ENCODE data around the gene AHCTF1.

AHCTF1 gene, protein sequence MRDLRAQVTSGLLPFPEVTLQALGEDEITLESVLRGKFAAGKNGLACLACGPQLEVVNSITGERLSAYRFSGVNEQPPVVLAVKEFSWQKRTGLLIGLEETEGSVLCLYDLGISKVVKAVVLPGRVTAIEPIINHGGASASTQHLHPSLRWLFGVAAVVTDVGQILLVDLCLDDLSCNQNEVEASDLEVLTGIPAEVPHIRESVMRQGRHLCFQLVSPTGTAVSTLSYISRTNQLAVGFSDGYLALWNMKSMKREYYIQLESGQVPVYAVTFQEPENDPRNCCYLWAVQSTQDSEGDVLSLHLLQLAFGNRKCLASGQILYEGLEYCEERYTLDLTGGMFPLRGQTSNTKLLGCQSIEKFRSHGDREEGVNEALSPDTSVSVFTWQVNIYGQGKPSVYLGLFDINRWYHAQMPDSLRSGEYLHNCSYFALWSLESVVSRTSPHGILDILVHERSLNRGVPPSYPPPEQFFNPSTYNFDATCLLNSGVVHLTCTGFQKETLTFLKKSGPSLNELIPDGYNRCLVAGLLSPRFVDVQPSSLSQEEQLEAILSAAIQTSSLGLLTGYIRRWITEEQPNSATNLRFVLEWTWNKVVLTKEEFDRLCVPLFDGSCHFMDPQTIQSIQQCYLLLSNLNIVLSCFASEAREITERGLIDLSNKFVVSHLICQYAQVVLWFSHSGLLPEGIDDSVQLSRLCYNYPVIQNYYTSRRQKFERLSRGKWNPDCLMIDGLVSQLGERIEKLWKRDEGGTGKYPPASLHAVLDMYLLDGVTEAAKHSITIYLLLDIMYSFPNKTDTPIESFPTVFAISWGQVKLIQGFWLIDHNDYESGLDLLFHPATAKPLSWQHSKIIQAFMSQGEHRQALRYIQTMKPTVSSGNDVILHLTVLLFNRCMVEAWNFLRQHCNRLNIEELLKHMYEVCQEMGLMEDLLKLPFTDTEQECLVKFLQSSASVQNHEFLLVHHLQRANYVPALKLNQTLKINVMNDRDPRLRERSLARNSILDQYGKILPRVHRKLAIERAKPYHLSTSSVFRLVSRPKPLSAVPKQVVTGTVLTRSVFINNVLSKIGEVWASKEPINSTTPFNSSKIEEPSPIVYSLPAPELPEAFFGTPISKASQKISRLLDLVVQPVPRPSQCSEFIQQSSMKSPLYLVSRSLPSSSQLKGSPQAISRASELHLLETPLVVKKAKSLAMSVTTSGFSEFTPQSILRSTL (N-terminal part only)

DNA sequence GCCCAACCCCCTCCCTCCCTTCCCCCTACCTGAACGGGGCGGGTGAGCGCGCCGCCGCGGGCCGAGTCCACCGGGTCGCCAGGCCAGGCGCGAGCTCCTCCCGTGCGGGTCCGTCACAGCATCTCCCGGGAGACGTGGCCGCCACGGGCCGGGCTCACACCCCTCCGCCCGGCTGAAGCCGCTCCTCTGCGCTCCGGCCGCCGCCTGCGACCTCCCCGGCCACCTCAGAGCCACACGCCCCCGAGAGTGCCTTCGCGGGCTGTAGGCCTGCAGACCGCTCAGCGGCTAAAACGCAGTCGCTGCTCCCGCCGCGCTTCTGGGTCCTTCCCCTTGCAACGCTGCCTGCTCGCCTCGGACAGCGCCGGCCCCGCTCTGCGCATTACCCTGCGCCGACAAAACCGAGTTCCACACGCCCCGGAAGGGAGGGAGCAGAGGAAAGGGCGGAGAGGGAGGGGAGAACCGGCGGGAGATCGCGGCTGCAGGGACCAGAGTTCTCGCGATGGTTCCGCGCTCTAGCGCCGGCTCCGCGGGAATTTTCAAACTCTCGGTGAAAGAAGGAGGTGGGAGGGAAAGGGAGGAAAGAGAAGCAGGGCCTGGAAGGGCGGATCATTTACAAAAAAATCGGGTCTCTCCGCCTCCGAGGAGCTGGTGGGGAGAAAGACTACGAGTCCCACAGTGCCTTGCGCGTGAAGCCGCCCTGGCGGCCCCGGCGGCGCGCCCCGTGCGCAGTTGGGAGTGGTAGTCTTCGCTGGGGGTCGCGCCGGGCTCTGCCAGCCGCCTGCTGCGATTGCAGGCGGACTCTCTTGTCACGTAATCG lies at the start of gene AHCTF1:
TSS of gene AHCTF1 (minus strand) at position 400 of the 817 bp plus-strand sequence. CDS start 13,578 bp downstream, outside the sequence.
- Mint-ChIP-seq H3K4me1 (peaks cover 34% of the 10 kb centered on the region), H3K4me3 (peak within 1 kb of the TSS; percentile 96), H3K27ac (peak within 1 kb of the TSS; percentile 98), H3K36me3 (peaks cover 32% of the 10 kb centered on the region), H3K27me3 (peaks cover 10% of the 10 kb centered on the region), H3K9me3 (no peaks in the 10 kb centered on the region)
- CTCF ChIA-PET = no interaction called here
- DNase-seq = peak; percentile 97

DNA sequence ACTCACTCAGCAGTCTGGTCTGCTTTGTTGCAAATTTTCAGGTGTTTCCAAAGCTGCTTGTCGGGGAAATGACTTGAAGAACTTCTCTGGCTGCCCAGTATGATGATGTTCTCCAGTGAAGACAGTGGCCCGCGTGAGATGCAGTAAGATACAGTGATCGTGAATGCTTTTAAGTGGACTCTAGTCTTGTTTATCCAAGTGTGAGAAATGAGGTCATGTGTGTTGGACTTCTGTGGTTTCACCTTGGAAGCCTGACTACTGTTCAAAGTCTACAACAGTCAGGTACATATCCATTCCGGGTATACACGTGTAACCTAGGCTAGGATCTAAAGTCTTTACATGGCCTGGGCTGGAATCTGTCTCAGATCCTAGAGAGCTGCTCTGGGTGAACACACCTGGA lies 47.0 kb upstream of the AHCTF1 start:
- Mint-ChIP-seq H3K4me1 (no peaks in the 10 kb centered on the region), H3K4me3 (no peak overlapping the region), H3K27me3 (no peaks in the 10 kb centered on the region), H3K27ac (no peak overlapping the region), H3K36me3 (no peaks in the 10 kb centered on the region), H3K9me3 (peaks cover 34% of the 10 kb centered on the region)
- no peak for DNase-seq
- CTCF ChIA-PET = no interaction called here

DNA sequence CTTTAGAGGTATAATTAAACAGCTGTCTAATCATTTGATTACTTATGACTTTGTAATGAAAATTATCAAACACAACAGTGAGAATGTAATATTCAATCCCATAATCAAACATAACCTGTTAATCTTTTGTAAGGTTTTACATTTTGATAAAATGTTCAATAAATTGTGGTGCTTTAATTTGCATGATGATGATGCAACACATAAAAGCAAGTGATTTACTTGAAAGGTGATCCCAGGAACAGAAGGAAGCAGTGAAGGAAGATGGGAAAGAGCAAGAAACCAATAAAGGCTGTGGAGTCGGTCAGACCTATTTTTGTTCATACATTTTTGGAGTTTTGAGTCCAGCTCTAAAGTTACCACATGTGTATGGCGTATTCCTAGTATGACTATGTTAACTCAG lies 46.5 kb upstream of the AHCTF1 start:
- H3K36me3 Mint-ChIP-seq = no peaks in the 10 kb centered on the region
- H3K4me1 Mint-ChIP-seq = no peaks in the 10 kb centered on the region
- H3K27me3 Mint-ChIP-seq = no peaks in the 10 kb centered on the region

DNA sequence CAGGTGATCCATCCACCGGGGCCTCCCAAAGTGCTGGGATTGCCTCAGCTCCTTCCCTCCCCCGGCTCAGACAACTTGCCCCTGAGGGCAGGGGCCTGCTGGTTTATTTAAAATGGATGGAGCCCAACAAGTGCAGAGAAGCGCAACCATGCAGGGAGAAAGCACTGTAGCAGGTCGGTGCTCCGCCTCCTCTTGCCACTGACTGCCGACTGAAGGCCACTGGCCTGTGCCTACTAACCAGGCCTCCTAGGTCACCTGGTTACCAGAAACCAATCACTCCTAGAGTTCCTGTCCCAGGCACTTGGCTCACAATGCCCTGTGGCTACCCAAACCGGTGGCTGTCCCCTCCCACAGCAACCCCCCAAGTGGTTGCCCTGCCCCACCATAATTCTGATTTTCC lies 40.2 kb upstream of the AHCTF1 start:
- Mint-ChIP-seq H3K36me3 (no peaks in the 10 kb centered on the region), H3K27ac (no peak overlapping the region), H3K4me3 (no peak overlapping the region), H3K9me3 (peaks cover 24% of the 10 kb centered on the region), H3K4me1 (no peaks in the 10 kb centered on the region), H3K27me3 (no peaks in the 10 kb centered on the region)
- DNase-seq = no peak
- CTCF ChIA-PET = interaction anchor here (0.8 to 3.1 kb wide), 4 partner anchors 11 to 282 kb away, joined by 3 to 19 read pairs (median 3); no protein-coding TSS in a partner anchor

More for the DNA sequence above, 46.5 kb upstream of the AHCTF1 start:
- no peak for DNase-seq
- H3K27ac Mint-ChIP-seq = no peak overlapping the region
- H3K4me3 Mint-ChIP-seq = no peak overlapping the region
- CTCF ChIA-PET = no interaction called here
- H3K9me3 Mint-ChIP-seq = peaks cover 32% of the 10 kb centered on the region

DNA sequence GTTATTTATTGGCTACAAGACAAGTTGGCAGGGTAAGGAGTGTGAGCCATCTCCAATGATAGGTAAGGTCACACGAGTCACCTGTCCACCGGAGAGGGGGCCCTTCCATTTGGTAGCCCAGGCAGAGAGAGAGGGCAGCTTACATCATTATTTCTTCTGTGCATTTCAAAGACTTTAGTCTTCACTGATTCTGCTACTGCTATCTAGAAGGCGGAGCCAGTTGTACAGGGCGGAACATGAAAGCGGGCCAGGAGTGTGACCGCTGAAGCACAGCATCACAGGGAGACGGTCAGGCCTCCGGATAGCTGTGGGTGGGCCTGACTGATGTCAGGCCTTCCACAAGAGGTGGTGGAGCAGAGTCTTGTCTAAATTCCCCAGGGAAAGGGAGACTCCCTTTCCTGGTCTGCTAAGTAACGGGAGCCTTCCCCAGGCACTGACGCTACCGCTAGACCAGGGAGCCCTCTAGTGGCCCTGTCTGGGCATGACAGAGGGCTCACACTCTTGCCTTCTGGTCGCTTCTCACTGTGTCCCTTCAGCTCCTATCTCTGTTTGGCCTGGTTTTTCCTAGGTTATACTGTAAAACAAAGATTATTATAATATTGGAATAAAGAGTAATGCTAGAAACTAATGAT lies 39.5 kb upstream of the AHCTF1 start:
- H3K36me3 Mint-ChIP-seq = no peaks in the 10 kb centered on the region
- peak; percentile 50 for DNase-seq
- H3K27ac Mint-ChIP-seq = no peak overlapping the region
- H3K9me3 Mint-ChIP-seq = peaks cover 26% of the 10 kb centered on the region
- H3K4me1 Mint-ChIP-seq = no peaks in the 10 kb centered on the region
- no peak overlapping the region for H3K4me3 Mint-ChIP-seq
- no peaks in the 10 kb centered on the region for H3K27me3 Mint-ChIP-seq
- CTCF ChIA-PET = interaction anchor here (0.8 to 3.1 kb wide), 8 partner anchors 10 to 282 kb away, joined by 3 to 19 read pairs (median 3); no protein-coding TSS in a partner anchor

DNA sequence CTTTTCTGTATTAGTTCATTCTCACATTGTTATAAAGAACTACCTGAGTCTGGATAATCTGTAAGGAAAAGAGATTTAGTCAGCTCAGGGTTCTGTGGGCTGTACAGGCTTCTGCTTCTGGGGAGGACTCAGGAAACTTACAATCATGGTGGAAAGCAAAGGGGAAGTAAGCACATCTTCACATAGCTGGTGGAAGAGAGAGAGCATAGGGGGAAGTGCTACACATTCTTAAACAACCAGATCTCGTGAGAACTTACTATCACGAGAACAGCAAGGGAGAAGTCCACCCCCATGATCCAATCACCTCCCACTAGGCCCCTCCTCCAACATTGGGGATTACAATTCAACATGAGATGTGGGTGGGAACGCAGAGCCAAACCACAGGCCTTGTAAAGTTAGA lies 37.9 kb upstream of the AHCTF1 start:
- CTCF ChIA-PET = interaction anchor here (3.1 kb wide), 1 partner anchor 62 kb away, joined by 19 read pairs; no protein-coding TSS in a partner anchor
- DNase-seq = no peak
- H3K4me1 Mint-ChIP-seq = no peaks in the 10 kb centered on the region
- H3K36me3 Mint-ChIP-seq = no peaks in the 10 kb centered on the region
- no peaks in the 10 kb centered on the region for H3K27me3 Mint-ChIP-seq
- H3K9me3 Mint-ChIP-seq = peaks cover 20% of the 10 kb centered on the region
- no peak overlapping the region for H3K4me3 Mint-ChIP-seq
- H3K27ac Mint-ChIP-seq = no peak overlapping the region

DNA sequence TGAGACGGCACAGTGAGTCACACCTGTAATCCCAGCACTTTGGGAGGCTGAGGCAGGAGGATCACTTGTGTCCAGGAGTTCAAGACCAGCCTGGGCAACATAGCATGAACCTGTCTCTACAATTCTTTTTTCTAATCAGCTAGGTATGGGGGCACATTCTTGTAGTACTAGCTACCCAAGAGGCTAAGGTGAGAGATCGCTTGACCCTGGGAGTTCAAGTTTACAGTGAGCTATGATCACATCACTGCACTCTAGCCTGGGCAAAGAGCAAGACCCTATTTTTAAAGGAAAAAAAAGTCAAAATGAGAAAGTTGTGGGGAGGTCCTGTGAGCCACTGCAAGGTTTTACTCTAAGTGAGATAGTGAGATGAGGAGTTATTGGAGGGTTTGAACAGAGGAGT lies 34.8 kb upstream of the AHCTF1 start:
- no peak overlapping the region for H3K4me3 Mint-ChIP-seq

DNA sequence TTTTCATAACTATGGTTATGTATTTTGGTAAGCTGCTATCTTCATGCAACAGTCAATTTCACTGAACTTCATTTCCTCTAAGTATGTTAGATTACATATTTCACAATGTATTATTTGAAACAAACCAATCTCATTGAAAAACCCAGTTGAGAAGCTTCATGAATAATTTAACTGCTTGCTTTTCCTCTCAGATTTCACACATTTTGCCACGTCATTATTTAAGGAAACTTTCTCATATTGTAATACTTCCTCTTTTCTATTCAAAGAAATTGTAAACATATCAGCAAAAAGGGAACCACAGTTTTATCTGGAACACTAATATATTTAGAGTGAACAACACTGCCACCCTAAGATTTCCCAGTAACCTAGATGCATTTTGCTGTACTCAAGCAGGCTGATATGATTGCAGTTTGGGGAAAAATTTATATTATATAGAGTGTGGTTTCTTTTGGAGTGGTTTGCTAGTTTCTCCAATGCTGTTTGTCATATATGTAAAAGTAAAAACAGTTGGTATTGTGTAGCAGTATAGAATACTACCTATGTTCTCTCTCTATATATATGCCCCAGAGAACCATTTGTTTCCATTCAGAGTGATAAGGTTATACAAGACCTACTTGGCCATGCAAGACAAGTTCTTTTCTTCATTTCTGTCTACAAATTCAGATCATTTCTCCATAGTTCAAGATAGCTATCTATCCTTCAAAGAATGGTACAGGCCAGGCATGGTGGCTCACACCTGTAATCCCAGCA lies 28.4 kb upstream of the AHCTF1 start:
- H3K4me3 Mint-ChIP-seq = no peak overlapping the region
- no peak overlapping the region for H3K27ac Mint-ChIP-seq
- no peaks in the 10 kb centered on the region for H3K4me1 Mint-ChIP-seq
- no peaks in the 10 kb centered on the region for H3K27me3 Mint-ChIP-seq
- H3K36me3 Mint-ChIP-seq = no peaks in the 10 kb centered on the region
- DNase-seq = no peak
- CTCF ChIA-PET = interaction anchor here (1.2 kb wide), 1 partner anchor 11 kb away, joined by 3 read pairs; no protein-coding TSS in a partner anchor
- H3K9me3 Mint-ChIP-seq = peaks cover 7% of the 10 kb centered on the region

More for the DNA sequence above, 34.8 kb upstream of the AHCTF1 start:
- no peaks in the 10 kb centered on the region for H3K36me3 Mint-ChIP-seq
- no peak for DNase-seq
- H3K27me3 Mint-ChIP-seq = no peaks in the 10 kb centered on the region
- CTCF ChIA-PET = no interaction called here
- no peak overlapping the region for H3K27ac Mint-ChIP-seq
- H3K9me3 Mint-ChIP-seq = peaks cover 25% of the 10 kb centered on the region
- H3K4me1 Mint-ChIP-seq = no peaks in the 10 kb centered on the region

DNA sequence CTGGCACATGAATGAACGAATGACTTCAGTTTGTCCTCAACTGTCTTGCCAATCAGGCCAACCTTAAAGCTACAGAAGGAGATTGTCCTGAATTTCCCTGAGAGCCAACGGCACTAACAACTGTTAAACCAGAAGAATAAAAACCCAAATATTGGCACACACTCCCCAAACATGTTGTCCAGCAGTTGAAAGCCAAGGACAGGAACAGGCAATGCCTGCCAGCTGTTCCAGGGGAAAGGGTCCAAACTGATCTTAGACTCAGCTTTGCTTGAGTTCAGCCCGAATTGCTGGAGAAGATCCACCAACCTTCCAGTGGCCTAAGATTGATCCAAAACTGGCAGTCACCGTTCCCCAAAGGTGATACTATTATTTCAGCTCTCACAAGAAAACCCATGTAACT lies 22.4 kb upstream of the AHCTF1 start:
- CTCF ChIA-PET = interaction anchor here (2.1 kb wide), 1 partner anchor 17 kb away, joined by 5 read pairs; no protein-coding TSS in a partner anchor
- H3K27me3 Mint-ChIP-seq = no peaks in the 10 kb centered on the region
- no peaks in the 10 kb centered on the region for H3K4me1 Mint-ChIP-seq
- DNase-seq = no peak
- no peak overlapping the region for H3K27ac Mint-ChIP-seq
- H3K36me3 Mint-ChIP-seq = no peaks in the 10 kb centered on the region
- H3K4me3 Mint-ChIP-seq = no peak overlapping the region
- H3K9me3 Mint-ChIP-seq = peaks cover 2% of the 10 kb centered on the region

DNA sequence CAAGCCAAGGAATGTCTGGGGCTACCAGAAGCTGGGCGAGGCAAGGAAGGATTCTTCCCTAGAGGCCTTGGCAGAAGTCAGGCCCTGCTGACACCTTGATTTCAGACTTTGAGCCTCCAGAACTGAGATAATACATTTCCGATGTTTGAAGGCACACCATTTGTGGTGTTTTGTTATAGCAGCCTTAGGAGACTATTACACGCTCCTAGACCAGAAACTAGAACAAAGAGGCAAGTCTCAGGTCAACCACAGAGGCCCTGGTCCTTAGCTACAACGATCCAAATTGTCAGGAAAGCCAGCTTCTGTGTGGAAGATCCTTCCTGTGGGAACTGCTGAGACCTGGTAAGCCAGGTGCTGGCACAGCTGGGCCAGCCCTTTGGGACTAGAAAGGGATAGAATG lies 19.7 kb upstream of the AHCTF1 start:
- no peaks in the 10 kb centered on the region for H3K36me3 Mint-ChIP-seq
- CTCF ChIA-PET = no interaction called here
- no peak for DNase-seq
- H3K4me1 Mint-ChIP-seq = no peaks in the 10 kb centered on the region
- H3K27me3 Mint-ChIP-seq = no peaks in the 10 kb centered on the region
- peaks cover 2% of the 10 kb centered on the region for H3K9me3 Mint-ChIP-seq
- no peak overlapping the region for H3K4me3 Mint-ChIP-seq
- no peak overlapping the region for H3K27ac Mint-ChIP-seq

DNA sequence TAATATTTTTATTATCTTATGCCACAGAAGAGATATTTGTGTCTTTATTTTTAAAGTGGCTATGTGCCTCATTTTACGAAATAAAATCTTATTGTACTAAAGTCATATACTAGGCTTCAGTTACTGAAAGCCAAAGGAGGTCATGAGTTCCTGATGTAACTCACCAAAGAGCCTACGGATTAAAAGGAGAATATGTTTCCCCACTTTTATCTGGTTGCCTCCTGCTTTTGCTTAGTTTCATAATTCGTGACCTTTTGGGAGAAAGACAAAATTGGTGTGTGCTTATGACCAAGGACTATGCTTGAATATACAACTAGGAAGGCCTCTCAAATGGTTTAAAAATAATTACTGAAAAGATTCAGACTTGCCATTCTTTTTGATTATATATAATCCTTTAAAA lies 18.2 kb upstream of the AHCTF1 start:
- no peak overlapping the region for H3K4me3 Mint-ChIP-seq
- no peaks in the 10 kb centered on the region for H3K4me1 Mint-ChIP-seq
- no peak for DNase-seq
- H3K9me3 Mint-ChIP-seq = peaks cover 2% of the 10 kb centered on the region
- CTCF ChIA-PET = interaction anchor here (0.7 kb wide), 1 partner anchor 320 kb away, joined by 3 read pairs; no protein-coding TSS in a partner anchor
- no peak overlapping the region for H3K27ac Mint-ChIP-seq
- H3K27me3 Mint-ChIP-seq = no peaks in the 10 kb centered on the region
- H3K36me3 Mint-ChIP-seq = no peaks in the 10 kb centered on the region

DNA sequence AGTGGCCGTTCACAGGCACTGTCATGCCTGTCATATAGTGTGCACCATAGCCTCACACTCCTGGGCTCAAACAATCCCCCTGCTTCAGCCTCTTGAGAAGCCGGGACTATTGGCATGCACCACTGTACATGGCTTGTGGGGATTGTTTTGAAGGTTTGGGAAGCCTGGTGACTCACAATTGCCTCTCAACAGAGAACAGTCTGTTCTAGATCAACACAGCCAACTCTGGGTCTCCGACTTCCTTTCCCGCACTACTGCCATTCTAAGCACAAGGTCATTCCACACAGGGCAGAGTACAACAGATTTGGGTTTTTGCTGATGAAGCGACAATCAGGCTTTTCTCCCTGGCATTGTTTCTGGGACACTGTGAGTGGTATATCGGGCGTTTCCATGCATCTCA lies 15.5 kb upstream of the AHCTF1 start:
- Mint-ChIP-seq H3K36me3 (no peaks in the 10 kb centered on the region), H3K4me3 (no peak overlapping the region), H3K9me3 (peaks cover 4% of the 10 kb centered on the region), H3K27ac (no peak overlapping the region), H3K27me3 (no peaks in the 10 kb centered on the region), H3K4me1 (no peaks in the 10 kb centered on the region)
- CTCF ChIA-PET = no interaction called here
- no peak for DNase-seq
